PC-9 (cell line): Measurements from ENCODE around the gene EML5.

Experiments used
- CTCF ChIP-seq: fragments of 200-600 bp; sonication (generic); conservative IDR thresholded peaks from 2 replicates; pipeline ENCODE4 v1.6.1; 2017; ENCODE audit warnings: mixed run types, antibody characterized with exemption, mild to moderate bottlenecking, moderate library complexity
- EZH2 ChIP-seq: fragments of 200-600 bp; sonication (generic); IDR thresholded peaks from 2 replicates; pipeline ENCODE4 v1.8.0; 2017; ENCODE audit warnings: antibody characterized with exemption, low read depth

- TF ChIP-seq CTCF: no peak
- no peak for TF ChIP-seq EZH2
Observed at GRCh38 chr14:88829685-88830302, 37.0 kb upstream of the EML5 start.
